SK-N-SH (cell line): ENCODE results near the gene PRCC. TPM values are rescaled to one million over a fixed set of nuclear protein-coding genes. Genes with fewer than 3 reads are reported as not detected.
A peak's percentile ranks its signal among the peaks of the same experiment; 100 is the strongest.

Experiments used
- CTCF ChIA-PET: fragments of 300-600, 350-600 bp; formaldehyde crosslinking; extraction: SDS; loops from one replicate; lab custom pipeline; 2021; lab: Yijun Ruan, JAX
- POLR2A ChIA-PET: fragments of 350-600 bp; sonication (Branson Sonifier 250); formaldehyde crosslinking; extraction: SDS; loops from one replicate; lab custom pipeline; 2020; ENCODE audit warnings: antibody characterized with exemption, inconsistent platforms; lab: Yijun Ruan, JAX
- DNase-seq: peaks from one replicate; pipeline ENCODE4 v3.0.0; 2012
- H2AFZ ChIP-seq: fragments of 200-600 bp; sonication (generic); 2 replicates; pipeline ENCODE4 v1.8.1; 2016; ENCODE audit warnings: antibody characterized with exemption, mild to moderate bottlenecking, low read depth
- H3F3A ChIP-seq: fragments of 200-600 bp; sonication (generic); replicated peaks from 2 replicates; pipeline ENCODE3; 2016; ENCODE audit warnings: antibody characterized with exemption, mild to moderate bottlenecking; ENCODE audit not compliant: insufficient read depth
- H3K27ac ChIP-seq, 2 experiments: fragments of 200-500 bp in 1 of 2; fragments of 200-600 bp in 1 of 2; sonication (Bioruptor generic) in 1 of 2; sonication (generic), shearing (Covaris generic) in 1 of 2; 2 replicates each; pipeline versions ENCODE4 v1.5.1 to v1.6.1; 2014 to 2016; ENCODE audit warnings: low read depth in 2 of 2, inconsistent platforms in 1 of 2, low read length in 1 of 2, mild to moderate bottlenecking in 1 of 2, mixed read lengths in 1 of 2
- H3K27me3 ChIP-seq: fragments of 200-600 bp; sonication (generic), shearing (Covaris generic); 2 replicates; pipeline ENCODE4 v1.6.1; 2016; ENCODE audit warnings: mixed run types; ENCODE audit not compliant: insufficient read depth
- H3K36me3 ChIP-seq, 2 experiments: fragments of 200-500 bp in 1 of 2; fragments of 200-600 bp in 1 of 2; sonication (Bioruptor generic) in 1 of 2; sonication (generic) in 1 of 2; replicated peaks in 1 of 2; 2 replicates each; pipeline versions ENCODE3 to v1.5.1; 2014 to 2016; ENCODE audit warnings: low read length in 1 of 2, mild to moderate bottlenecking in 1 of 2; ENCODE audit not compliant: insufficient read depth in 2 of 2, control insufficient read depth in 1 of 2
- H3K4me1 ChIP-seq, 2 experiments: fragments of 200-500 bp in 1 of 2; fragments of 200-600 bp in 1 of 2; sonication (Bioruptor generic) in 1 of 2; sonication (generic), shearing (Covaris generic) in 1 of 2; 2 replicates each; pipeline versions ENCODE4 v1.5.1 to v1.6.1; 2014 to 2016; ENCODE audit warnings: low read depth in 1 of 2, low read length in 1 of 2, mixed run types in 1 of 2; ENCODE audit not compliant: insufficient read depth in 2 of 2, control insufficient read depth in 1 of 2
- H3K4me2 ChIP-seq: fragments of 200-600 bp; sonication (generic), shearing (Covaris generic); 2 replicates; pipeline ENCODE4 v1.6.1; 2017; ENCODE audit warnings: mixed run types
- H3K4me3 ChIP-seq, 2 experiments: fragments of 200-500 bp in 1 of 2; fragments of 200-600 bp in 1 of 2; sonication (Bioruptor generic) in 1 of 2; sonication (generic), shearing (Covaris generic) in 1 of 2; 2 replicates each; pipeline versions ENCODE4 v1.5.1 to v1.8.1; 2014 to 2016; ENCODE audit warnings: low read depth in 2 of 2, inconsistent platforms in 1 of 2, low read length in 1 of 2, mild to moderate bottlenecking in 1 of 2, mixed read lengths in 1 of 2, moderate library complexity in 1 of 2
- H3K79me2 ChIP-seq: fragments of 200-600 bp; sonication (generic); 2 replicates; pipeline ENCODE4 v1.8.1; 2017; ENCODE audit warnings: mild to moderate bottlenecking; ENCODE audit not compliant: insufficient read depth
- H3K9ac ChIP-seq: fragments of 200-600 bp; sonication (generic); 2 replicates; pipeline ENCODE4 v1.6.1; 2017; ENCODE audit warnings: mixed run types
- H3K9me2 ChIP-seq: fragments of 200-600 bp; sonication (generic); 2 replicates; pipeline ENCODE4 v1.6.1; 2017; ENCODE audit warnings: mixed run types
- H3K9me3 ChIP-seq: fragments of 200-600 bp; sonication (generic); 2 replicates; pipeline ENCODE4 v1.6.1; 2017; ENCODE audit warnings: mixed run types, mild to moderate bottlenecking, moderate library complexity
- H4K20me1 ChIP-seq: fragments of 200-600 bp; sonication (generic); 2 replicates; pipeline ENCODE4 v1.6.1; 2017; ENCODE audit warnings: mild to moderate bottlenecking, mixed run types; ENCODE audit not compliant: insufficient read depth
- ELF1 ChIP-seq: IDR thresholded peaks from 2 replicates; pipeline ENCODE4 v1.4.0; 2012
- EP300 ChIP-seq, 2 experiments: IDR thresholded peaks; 2 replicates each; pipeline versions ENCODE4 v1.4.0 to v1.6.1; 2012; ENCODE audit warnings: borderline replicate concordance in 1 of 2, low read depth in 1 of 2, low read length in 1 of 2
- EZH2phosphoT487 ChIP-seq: fragments of 200-600 bp; sonication (generic); IDR thresholded peaks from 2 replicates; pipeline ENCODE4 v1.6.1; 2017; ENCODE audit warnings: low read depth, mixed run types, mild to moderate bottlenecking, antibody characterized with exemption, moderate library complexity, borderline replicate concordance
- FOSL2 ChIP-seq: IDR thresholded peaks from 2 replicates; pipeline ENCODE4 v1.4.0; 2012; ENCODE audit warnings: low read depth, mild to moderate bottlenecking, moderate library complexity, borderline replicate concordance
- FOXJ3 ChIP-seq: sonication (generic); formaldehyde crosslinking; IDR thresholded peaks from 2 replicates; pipeline ENCODE4 v1.5.1; 2020; ENCODE audit warnings: mild to moderate bottlenecking, missing genetic modification reagents
- GABPA ChIP-seq: IDR thresholded peaks from 2 replicates; pipeline ENCODE4 v1.4.0; 2012; ENCODE audit warnings: low read depth, mild to moderate bottlenecking
- MEF2A ChIP-seq: IDR thresholded peaks from 2 replicates; pipeline ENCODE4 v1.4.0; 2012; ENCODE audit warnings: low read depth, borderline replicate concordance
- MXI1 ChIP-seq: IDR thresholded peaks from 2 replicates; pipeline ENCODE4 v1.6.1; 2012; ENCODE audit warnings: mild to moderate bottlenecking, low read depth, low read length, improper control_type of control experiment
- NFIC ChIP-seq: IDR thresholded peaks from 2 replicates; pipeline ENCODE4 v1.4.0; 2012; ENCODE audit warnings: borderline replicate concordance
- NRF1 ChIP-seq: IDR thresholded peaks from 2 replicates; pipeline ENCODE4 v1.6.1; 2012; ENCODE audit warnings: low read depth, mild to moderate bottlenecking, low read length
- RAD21 ChIP-seq: IDR thresholded peaks from 2 replicates; pipeline ENCODE4 v1.6.1; 2012; ENCODE audit warnings: mild to moderate bottlenecking, low read length
- RCOR1 ChIP-seq: fragments of 150-350 bp; IDR thresholded peaks from 2 replicates; pipeline ENCODE4 v1.6.1; 2017; ENCODE audit warnings: antibody characterized with exemption, low read length
- RFX5 ChIP-seq: IDR thresholded peaks from 2 replicates; pipeline ENCODE4 v1.6.1; 2012; ENCODE audit warnings: mild to moderate bottlenecking, improper control_type of control experiment, low read length
- RXRA ChIP-seq: IDR thresholded peaks from 2 replicates; pipeline ENCODE4 v1.4.0; 2012; ENCODE audit warnings: low read depth, mild to moderate bottlenecking, borderline replicate concordance
- SIN3A ChIP-seq: IDR thresholded peaks from 2 replicates; pipeline ENCODE4 v1.6.1; 2012; ENCODE audit warnings: low read depth, mild to moderate bottlenecking, low read length, moderate library complexity, borderline replicate concordance
- SMC3 ChIP-seq: IDR thresholded peaks from 2 replicates; pipeline ENCODE4 v1.6.1; 2012; ENCODE audit warnings: low read depth, low read length, improper control_type of control experiment
- TAF1 ChIP-seq: IDR thresholded peaks from 2 replicates; pipeline ENCODE4 v1.6.1; 2012; ENCODE audit warnings: low read depth, mild to moderate bottlenecking, low read length, moderate library complexity, borderline replicate concordance
- TCF12 ChIP-seq: IDR thresholded peaks from 2 replicates; pipeline ENCODE4 v1.4.0; 2012
- TEAD4 ChIP-seq: IDR thresholded peaks from 2 replicates; pipeline ENCODE4 v1.4.0; 2012; ENCODE audit warnings: mild to moderate bottlenecking, borderline replicate concordance; ENCODE audit not compliant: insufficient read depth
- YY1 ChIP-seq: IDR thresholded peaks from 2 replicates; pipeline ENCODE4 v1.4.0; 2012; ENCODE audit warnings: low read depth, mild to moderate bottlenecking
- WGBS: methylation state at CpG from one replicate; pipeline ENCODE4 v1.1.6; 2017; ENCODE audit warnings: low lambda C conversion rate; 5-methylcytosine and 5-hydroxymethylcytosine counted together
- polyA plus RNA-seq, 3 experiments: library from polyadenylated mRNA; depleted of rRNA; stranded (reverse); fragments of >200 nt; gene quantifications; 2 replicates each; pipeline ENCODE4 v1.2.3, GENCODE V29; 2012
- TF ChIP-seq, protein P1 (sequence below): fragments of 150-350 bp; IDR thresholded peaks from 2 replicates; pipeline ENCODE4 v1.6.1; 2017; ENCODE audit warnings: antibody characterized with exemption, low read length, low read depth, borderline replicate concordance
- TF ChIP-seq, protein P2 (sequence below): IDR thresholded peaks from 2 replicates; pipeline ENCODE4 v1.4.0; 2012; ENCODE audit warnings: low read depth, borderline replicate concordance
- TF ChIP-seq, protein P3 (sequence below): IDR thresholded peaks from 2 replicates; pipeline ENCODE4 v1.4.0; 2012; ENCODE audit warnings: low read depth, borderline replicate concordance

Gene PRCC
- polyA plus RNA-seq, 1 of the 3 experiments (the other 2 are of a cell fraction): 39.2 TPM

DNA sequence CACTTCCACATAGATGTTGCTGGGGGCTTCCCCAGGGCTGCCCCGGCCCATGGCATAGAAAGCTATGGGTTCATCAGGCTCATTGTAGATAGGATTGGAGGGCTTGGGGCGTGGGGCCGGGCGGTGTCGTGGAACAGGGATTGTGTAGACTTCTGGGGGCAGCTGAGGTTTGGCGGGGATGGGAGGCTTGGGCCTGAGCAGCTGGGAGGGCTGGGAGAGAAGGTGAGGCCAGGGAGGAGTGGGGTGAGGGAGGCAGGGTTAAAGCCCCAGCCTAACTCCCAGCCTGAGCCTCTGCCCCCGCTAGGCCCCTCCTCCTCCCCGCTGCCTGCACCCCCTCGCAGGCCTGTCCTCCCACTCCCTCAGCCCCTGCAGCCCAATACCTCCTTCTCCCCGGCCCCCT is 41.9 kb downstream of the PRCC start:
- peak; percentile 30 for DNase-seq
- H3K36me3 ChIP-seq: no peaks in the 10 kb centered on the region
- H3K27me3 ChIP-seq: no peaks in the 10 kb centered on the region
- H2AFZ ChIP-seq: no peak overlapping the region
- H3K9me2 ChIP-seq: no peaks in the 10 kb centered on the region
- no peak overlapping the region for H3K27ac ChIP-seq
- no peak overlapping the region for H3K4me2 ChIP-seq
- H3K9me3 ChIP-seq: no peaks in the 10 kb centered on the region
- 91% methylated on average over 10 of the region's 10 CpGs for WGBS
- ChIA-PET CTCF (interaction anchor here (1.3 to 16.9 kb wide), 9 partner anchors 8 to 129 kb away, joined by 3 to 566 read pairs (median 7); partner anchors contain the start of genes INSRR and NTRK1), POLR2A (no interaction called here)
- no peak overlapping the region for H3K4me3 ChIP-seq
- TF ChIP-seq YY1 (no peak), FOXJ3 (CRISPR knock-in tag) (no peak), RCOR1 (no peak), TCF12 (no peak), ELF1 (no peak), FOSL2 (no peak), SMC3 (no peak), NRF1 (no peak), SIN3A (no peak), NFIC (no peak), MXI1 (no peak), RFX5 (no peak), MEF2A (no peak), EZH2phosphoT487 (no peak)
- TF ChIP-seq, protein P1, sequence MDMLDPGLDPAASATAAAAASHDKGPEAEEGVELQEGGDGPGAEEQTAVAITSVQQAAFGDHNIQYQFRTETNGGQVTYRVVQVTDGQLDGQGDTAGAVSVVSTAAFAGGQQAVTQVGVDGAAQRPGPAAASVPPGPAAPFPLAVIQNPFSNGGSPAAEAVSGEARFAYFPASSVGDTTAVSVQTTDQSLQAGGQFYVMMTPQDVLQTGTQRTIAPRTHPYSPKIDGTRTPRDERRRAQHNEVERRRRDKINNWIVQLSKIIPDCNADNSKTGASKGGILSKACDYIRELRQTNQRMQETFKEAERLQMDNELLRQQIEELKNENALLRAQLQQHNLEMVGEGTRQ: no peak
- TF ChIP-seq, protein P2, sequence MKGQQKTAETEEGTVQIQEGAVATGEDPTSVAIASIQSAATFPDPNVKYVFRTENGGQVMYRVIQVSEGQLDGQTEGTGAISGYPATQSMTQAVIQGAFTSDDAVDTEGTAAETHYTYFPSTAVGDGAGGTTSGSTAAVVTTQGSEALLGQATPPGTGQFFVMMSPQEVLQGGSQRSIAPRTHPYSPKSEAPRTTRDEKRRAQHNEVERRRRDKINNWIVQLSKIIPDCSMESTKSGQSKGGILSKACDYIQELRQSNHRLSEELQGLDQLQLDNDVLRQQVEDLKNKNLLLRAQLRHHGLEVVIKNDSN: no peak
- H3K9ac ChIP-seq: no peak overlapping the region
- H4K20me1 ChIP-seq: no peaks in the 10 kb centered on the region
- H3K79me2 ChIP-seq: no peaks in the 10 kb centered on the region
- peaks cover 7 to 33% of the 10 kb centered on the region in 2 experiments; a peak in 3 of 4 replicates for H3K4me1 ChIP-seq
- H3F3A ChIP-seq: no peaks in the 10 kb centered on the region

DNA sequence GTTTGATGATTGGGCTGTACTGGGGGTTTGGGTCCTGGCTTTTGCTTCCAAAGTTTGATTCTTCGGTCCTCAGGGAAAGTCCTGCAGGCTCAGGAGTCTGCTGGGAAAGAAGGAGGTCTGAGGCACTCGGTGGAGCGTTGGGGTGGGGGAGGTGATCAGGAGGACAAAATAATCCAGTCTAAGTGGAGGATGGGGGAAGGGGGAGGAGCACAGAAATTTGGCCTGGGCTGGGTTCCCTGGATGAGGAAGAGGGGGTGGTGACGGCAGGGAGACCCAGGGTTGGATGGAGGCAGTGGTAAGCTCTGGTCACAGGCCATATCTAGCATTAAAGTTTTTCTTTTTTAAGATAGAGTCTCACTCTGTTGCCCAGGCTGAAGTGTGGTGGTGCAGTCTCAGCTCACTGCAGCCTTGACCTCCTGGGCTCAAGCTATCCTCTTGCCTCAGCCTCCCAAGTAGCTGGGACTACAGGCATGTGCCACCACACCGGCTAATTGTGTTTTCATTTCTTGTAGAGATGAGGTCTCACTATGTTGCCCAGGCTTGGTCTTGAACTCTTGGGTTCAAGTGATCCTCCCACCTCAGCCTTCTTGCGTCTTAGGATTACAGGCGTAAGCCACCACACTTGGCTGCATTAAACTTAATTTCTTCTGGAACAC is 42.5 kb downstream of the PRCC start:
- H3K36me3 ChIP-seq: no peaks in the 10 kb centered on the region
- H4K20me1 ChIP-seq: no peaks in the 10 kb centered on the region
- no peak overlapping the region for H3K27ac ChIP-seq
- no peaks in the 10 kb centered on the region for H3F3A ChIP-seq
- H3K4me2 ChIP-seq: no peak overlapping the region
- no peaks in the 10 kb centered on the region for H3K9me3 ChIP-seq
- H3K9me2 ChIP-seq: no peaks in the 10 kb centered on the region
- H3K27me3 ChIP-seq: no peaks in the 10 kb centered on the region
- ChIA-PET POLR2A (interaction anchor here (0.7 kb wide), 1 partner anchor 29 kb away, joined by 3 read pairs; no protein-coding TSS in a partner anchor), CTCF (interaction anchor here (1.1 to 16.9 kb wide), 8 partner anchors 9 to 129 kb away, joined by 3 to 566 read pairs (median 6); partner anchors contain the start of genes INSRR and NTRK1)
- H3K4me3 ChIP-seq: no peak overlapping the region
- H3K79me2 ChIP-seq: no peaks in the 10 kb centered on the region
- H3K9ac ChIP-seq: no peak overlapping the region
- peaks cover 13 to 33% of the 10 kb centered on the region in 2 experiments for H3K4me1 ChIP-seq
- no peak for DNase-seq
- H2AFZ ChIP-seq: no peak overlapping the region
- WGBS: 96% methylated on average over 7 of the region's 7 CpGs
- TF ChIP-seq SIN3A: no peak
- TF ChIP-seq TCF12: no peak
- no peak for TF ChIP-seq TEAD4
- TF ChIP-seq MXI1: no peak
- TF ChIP-seq NRF1: no peak
- TF ChIP-seq EP300 (IDR thresholded peaks at IDR 0.05; ENCODE audit: borderline replicate concordance in 1 of 2, low read depth in 1 of 2, low read length in 1 of 2): no peak
- TF ChIP-seq RXRA: no peak
- TF ChIP-seq TAF1: no peak
- no peak for TF ChIP-seq RFX5
- no peak for TF ChIP-seq NFIC
- TF ChIP-seq, protein P3, sequence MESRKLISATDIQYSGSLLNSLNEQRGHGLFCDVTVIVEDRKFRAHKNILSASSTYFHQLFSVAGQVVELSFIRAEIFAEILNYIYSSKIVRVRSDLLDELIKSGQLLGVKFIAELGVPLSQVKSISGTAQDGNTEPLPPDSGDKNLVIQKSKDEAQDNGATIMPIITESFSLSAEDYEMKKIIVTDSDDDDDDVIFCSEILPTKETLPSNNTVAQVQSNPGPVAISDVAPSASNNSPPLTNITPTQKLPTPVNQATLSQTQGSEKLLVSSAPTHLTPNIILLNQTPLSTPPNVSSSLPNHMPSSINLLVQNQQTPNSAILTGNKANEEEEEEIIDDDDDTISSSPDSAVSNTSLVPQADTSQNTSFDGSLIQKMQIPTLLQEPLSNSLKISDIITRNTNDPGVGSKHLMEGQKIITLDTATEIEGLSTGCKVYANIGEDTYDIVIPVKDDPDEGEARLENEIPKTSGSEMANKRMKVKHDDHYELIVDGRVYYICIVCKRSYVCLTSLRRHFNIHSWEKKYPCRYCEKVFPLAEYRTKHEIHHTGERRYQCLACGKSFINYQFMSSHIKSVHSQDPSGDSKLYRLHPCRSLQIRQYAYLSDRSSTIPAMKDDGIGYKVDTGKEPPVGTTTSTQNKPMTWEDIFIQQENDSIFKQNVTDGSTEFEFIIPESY: no peak
- no peak for TF ChIP-seq EZH2phosphoT487
- no peak for TF ChIP-seq GABPA
- TF ChIP-seq, protein P1: no peak
- no peak for TF ChIP-seq ELF1
- TF ChIP-seq RAD21: no peak
